SK-N-SH (cell line): ENCODE data around the gene CETP. TPM values are rescaled to one million over a fixed set of nuclear protein-coding genes. Genes with fewer than 3 reads are reported as not detected.

Experiments used
- CTCF ChIA-PET: fragments of 300-600, 350-600 bp; formaldehyde crosslinking; extraction: SDS; loops from one replicate; lab custom pipeline; 2021; lab: Yijun Ruan, JAX
- POLR2A ChIA-PET: fragments of 350-600 bp; sonication (Branson Sonifier 250); formaldehyde crosslinking; extraction: SDS; loops from one replicate; lab custom pipeline; 2020; ENCODE audit warnings: antibody characterized with exemption, inconsistent platforms; lab: Yijun Ruan, JAX
- DNase-seq: peaks from one replicate; pipeline ENCODE4 v3.0.0; 2012
- H2AFZ ChIP-seq: fragments of 200-600 bp; sonication (generic); 2 replicates; pipeline ENCODE4 v1.8.1; 2016; ENCODE audit warnings: antibody characterized with exemption, mild to moderate bottlenecking, low read depth
- H3F3A ChIP-seq: fragments of 200-600 bp; sonication (generic); replicated peaks from 2 replicates; pipeline ENCODE3; 2016; ENCODE audit warnings: antibody characterized with exemption, mild to moderate bottlenecking; ENCODE audit not compliant: insufficient read depth
- H3K27ac ChIP-seq, 2 experiments: fragments of 200-500 bp in 1 of 2; fragments of 200-600 bp in 1 of 2; sonication (Bioruptor generic) in 1 of 2; sonication (generic), shearing (Covaris generic) in 1 of 2; 2 replicates each; pipeline versions ENCODE4 v1.5.1 to v1.6.1; 2014 to 2016; ENCODE audit warnings: low read depth in 2 of 2, inconsistent platforms in 1 of 2, low read length in 1 of 2, mild to moderate bottlenecking in 1 of 2, mixed read lengths in 1 of 2
- H3K27me3 ChIP-seq: fragments of 200-600 bp; sonication (generic), shearing (Covaris generic); 2 replicates; pipeline ENCODE4 v1.6.1; 2016; ENCODE audit warnings: mixed run types; ENCODE audit not compliant: insufficient read depth
- H3K36me3 ChIP-seq, 2 experiments: fragments of 200-500 bp in 1 of 2; fragments of 200-600 bp in 1 of 2; sonication (Bioruptor generic) in 1 of 2; sonication (generic) in 1 of 2; replicated peaks in 1 of 2; 2 replicates each; pipeline versions ENCODE3 to v1.5.1; 2014 to 2016; ENCODE audit warnings: low read length in 1 of 2, mild to moderate bottlenecking in 1 of 2; ENCODE audit not compliant: insufficient read depth in 2 of 2, control insufficient read depth in 1 of 2
- H3K4me1 ChIP-seq, 2 experiments: fragments of 200-500 bp in 1 of 2; fragments of 200-600 bp in 1 of 2; sonication (Bioruptor generic) in 1 of 2; sonication (generic), shearing (Covaris generic) in 1 of 2; 2 replicates each; pipeline versions ENCODE4 v1.5.1 to v1.6.1; 2014 to 2016; ENCODE audit warnings: low read depth in 1 of 2, low read length in 1 of 2, mixed run types in 1 of 2; ENCODE audit not compliant: insufficient read depth in 2 of 2, control insufficient read depth in 1 of 2
- H3K4me2 ChIP-seq: fragments of 200-600 bp; sonication (generic), shearing (Covaris generic); 2 replicates; pipeline ENCODE4 v1.6.1; 2017; ENCODE audit warnings: mixed run types
- H3K4me3 ChIP-seq, 2 experiments: fragments of 200-500 bp in 1 of 2; fragments of 200-600 bp in 1 of 2; sonication (Bioruptor generic) in 1 of 2; sonication (generic), shearing (Covaris generic) in 1 of 2; 2 replicates each; pipeline versions ENCODE4 v1.5.1 to v1.8.1; 2014 to 2016; ENCODE audit warnings: low read depth in 2 of 2, inconsistent platforms in 1 of 2, low read length in 1 of 2, mild to moderate bottlenecking in 1 of 2, mixed read lengths in 1 of 2, moderate library complexity in 1 of 2
- H3K79me2 ChIP-seq: fragments of 200-600 bp; sonication (generic); 2 replicates; pipeline ENCODE4 v1.8.1; 2017; ENCODE audit warnings: mild to moderate bottlenecking; ENCODE audit not compliant: insufficient read depth
- H3K9ac ChIP-seq: fragments of 200-600 bp; sonication (generic); 2 replicates; pipeline ENCODE4 v1.6.1; 2017; ENCODE audit warnings: mixed run types
- H3K9me2 ChIP-seq: fragments of 200-600 bp; sonication (generic); 2 replicates; pipeline ENCODE4 v1.6.1; 2017; ENCODE audit warnings: mixed run types
- H3K9me3 ChIP-seq: fragments of 200-600 bp; sonication (generic); 2 replicates; pipeline ENCODE4 v1.6.1; 2017; ENCODE audit warnings: mixed run types, mild to moderate bottlenecking, moderate library complexity
- H4K20me1 ChIP-seq: fragments of 200-600 bp; sonication (generic); 2 replicates; pipeline ENCODE4 v1.6.1; 2017; ENCODE audit warnings: mild to moderate bottlenecking, mixed run types; ENCODE audit not compliant: insufficient read depth
- EP300 ChIP-seq, 2 experiments: IDR thresholded peaks; 2 replicates each; pipeline versions ENCODE4 v1.4.0 to v1.6.1; 2012; ENCODE audit warnings: borderline replicate concordance in 1 of 2, low read depth in 1 of 2, low read length in 1 of 2
- FOXM1 ChIP-seq: IDR thresholded peaks from 2 replicates; pipeline ENCODE4 v1.4.0; 2012; ENCODE audit warnings: low read depth, mild to moderate bottlenecking
- GATA2 ChIP-seq: sonication (generic); formaldehyde crosslinking; IDR thresholded peaks from 2 replicates; pipeline ENCODE4 v1.5.0; 2020; ENCODE audit warnings: mild to moderate bottlenecking, missing genetic modification reagents
- NFIC ChIP-seq: IDR thresholded peaks from 2 replicates; pipeline ENCODE4 v1.4.0; 2012; ENCODE audit warnings: borderline replicate concordance
- RCOR1 ChIP-seq: fragments of 150-350 bp; IDR thresholded peaks from 2 replicates; pipeline ENCODE4 v1.6.1; 2017; ENCODE audit warnings: antibody characterized with exemption, low read length
- REST ChIP-seq: IDR thresholded peaks from 2 replicates; pipeline ENCODE4 v1.6.1; 2012; ENCODE audit warnings: mild to moderate bottlenecking, low read depth, low read length, moderate library complexity
- RXRA ChIP-seq: IDR thresholded peaks from 2 replicates; pipeline ENCODE4 v1.4.0; 2012; ENCODE audit warnings: low read depth, mild to moderate bottlenecking, borderline replicate concordance
- TEAD4 ChIP-seq: IDR thresholded peaks from 2 replicates; pipeline ENCODE4 v1.4.0; 2012; ENCODE audit warnings: mild to moderate bottlenecking, borderline replicate concordance; ENCODE audit not compliant: insufficient read depth
- YY1 ChIP-seq: IDR thresholded peaks from 2 replicates; pipeline ENCODE4 v1.4.0; 2012; ENCODE audit warnings: low read depth, mild to moderate bottlenecking
- WGBS: methylation state at CpG from one replicate; pipeline ENCODE4 v1.1.6; 2017; ENCODE audit warnings: low lambda C conversion rate; 5-methylcytosine and 5-hydroxymethylcytosine counted together
- polyA plus RNA-seq, 3 experiments: library from polyadenylated mRNA; depleted of rRNA; stranded (reverse); fragments of >200 nt; gene quantifications; 2 replicates each; pipeline ENCODE4 v1.2.3, GENCODE V29; 2012
- TF ChIP-seq, protein P1 (sequence below): IDR thresholded peaks from 2 replicates; pipeline ENCODE4 v1.4.0; 2012; ENCODE audit warnings: low read depth, borderline replicate concordance
- TF ChIP-seq, protein P2 (sequence below): fragments of 150-350 bp; IDR thresholded peaks from 2 replicates; pipeline ENCODE4 v1.6.1; 2016; ENCODE audit warnings: mild to moderate bottlenecking, low read depth, low read length

CETP gene
- polyA plus RNA-seq, 1 of the 3 experiments (the other 2 are of a cell fraction): not detected

GRCh38 chr16:56947604-56947995 is 14.2 kb upstream of the CETP start:
- Histone ChIP-seq H2AFZ (no peak overlapping the region), H3K9me3 (no peaks in the 10 kb centered on the region), H3K4me1 (peaks cover 0 to 4% of the 10 kb centered on the region in 2 experiments; a peak in 1 of 4 replicates), H3K9ac (no peak overlapping the region), H3K9me2 (no peaks in the 10 kb centered on the region), H3K79me2 (no peaks in the 10 kb centered on the region), H3K4me2 (no peak overlapping the region), H3K27me3 (no peaks in the 10 kb centered on the region), H3K4me3 (no peak overlapping the region), H4K20me1 (peaks cover 6% of the 10 kb centered on the region; the same call in 1 of the 2 replicates), H3K27ac (no peak overlapping the region), H3K36me3 (peaks cover 28 to 32% of the 10 kb centered on the region in 2 experiments), H3F3A (peaks cover 42% of the 10 kb centered on the region)
- ChIA-PET CTCF (interaction anchor here (1.0 to 1.4 kb wide), 4 partner anchors 16 to 154 kb away, joined by 4 to 6 read pairs (median 5); no protein-coding TSS in a partner anchor), POLR2A (interaction anchor here (0.6 to 1.3 kb wide), 6 partner anchors 9 to 1486 kb away, joined by 3 to 8 read pairs (median 4); partner anchors contain the start of gene HERPUD1)
- TF ChIP-seq, protein P1, sequence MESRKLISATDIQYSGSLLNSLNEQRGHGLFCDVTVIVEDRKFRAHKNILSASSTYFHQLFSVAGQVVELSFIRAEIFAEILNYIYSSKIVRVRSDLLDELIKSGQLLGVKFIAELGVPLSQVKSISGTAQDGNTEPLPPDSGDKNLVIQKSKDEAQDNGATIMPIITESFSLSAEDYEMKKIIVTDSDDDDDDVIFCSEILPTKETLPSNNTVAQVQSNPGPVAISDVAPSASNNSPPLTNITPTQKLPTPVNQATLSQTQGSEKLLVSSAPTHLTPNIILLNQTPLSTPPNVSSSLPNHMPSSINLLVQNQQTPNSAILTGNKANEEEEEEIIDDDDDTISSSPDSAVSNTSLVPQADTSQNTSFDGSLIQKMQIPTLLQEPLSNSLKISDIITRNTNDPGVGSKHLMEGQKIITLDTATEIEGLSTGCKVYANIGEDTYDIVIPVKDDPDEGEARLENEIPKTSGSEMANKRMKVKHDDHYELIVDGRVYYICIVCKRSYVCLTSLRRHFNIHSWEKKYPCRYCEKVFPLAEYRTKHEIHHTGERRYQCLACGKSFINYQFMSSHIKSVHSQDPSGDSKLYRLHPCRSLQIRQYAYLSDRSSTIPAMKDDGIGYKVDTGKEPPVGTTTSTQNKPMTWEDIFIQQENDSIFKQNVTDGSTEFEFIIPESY: no peak
- TF ChIP-seq TEAD4: no peak
- TF ChIP-seq RCOR1: no peak
- TF ChIP-seq NFIC: no peak
- no peak for TF ChIP-seq YY1
- no peak for TF ChIP-seq GATA2 (CRISPR knock-in tag)
- TF ChIP-seq RXRA: no peak
- no peak for TF ChIP-seq FOXM1
- no peak for TF ChIP-seq REST
- TF ChIP-seq, protein P2, sequence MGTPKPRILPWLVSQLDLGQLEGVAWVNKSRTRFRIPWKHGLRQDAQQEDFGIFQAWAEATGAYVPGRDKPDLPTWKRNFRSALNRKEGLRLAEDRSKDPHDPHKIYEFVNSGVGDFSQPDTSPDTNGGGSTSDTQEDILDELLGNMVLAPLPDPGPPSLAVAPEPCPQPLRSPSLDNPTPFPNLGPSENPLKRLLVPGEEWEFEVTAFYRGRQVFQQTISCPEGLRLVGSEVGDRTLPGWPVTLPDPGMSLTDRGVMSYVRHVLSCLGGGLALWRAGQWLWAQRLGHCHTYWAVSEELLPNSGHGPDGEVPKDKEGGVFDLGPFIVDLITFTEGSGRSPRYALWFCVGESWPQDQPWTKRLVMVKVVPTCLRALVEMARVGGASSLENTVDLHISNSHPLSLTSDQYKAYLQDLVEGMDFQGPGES: no peak
- no peak for TF ChIP-seq EP300 (IDR thresholded peaks at IDR 0.05; ENCODE audit: borderline replicate concordance in 1 of 2, low read depth in 1 of 2, low read length in 1 of 2)
- WGBS: 92% methylated on average over 2 of the region's 2 CpGs
- DNase-seq: no peak
